HCT116 (cell line): ENCODE measurements around the gene WDR38. TPM values are rescaled to one million over a fixed set of nuclear protein-coding genes. Genes with fewer than 3 reads are reported as not detected.

Experiments
- ATAC-seq: fragments of 200-7000 bp; cut with Tn5 transposase; 2 replicates; pipeline ENCODE4 v1.9.1; 2020; ENCODE audit warnings: mild to moderate bottlenecking, moderate library complexity
- BruUV-seq: library from RNA; stranded (reverse); fragments of 400-500 nt; replicated peaks from 2 replicates; lab custom pipeline; 2021; lab: Mats Ljungman, UMichigan
- CTCF ChIA-PET: fragments of 300-600 bp; sonication (Branson Sonifier 250); formaldehyde crosslinking; loops from one replicate; lab custom pipeline; 2021; ENCODE audit warnings: antibody characterized with exemption; lab: Charles Lee
- POLR2A ChIA-PET: fragments of 300-600, 350-600 bp; sonication (Branson Sonifier 250); formaldehyde crosslinking; loops from one replicate; lab custom pipeline; 2021; ENCODE audit warnings: antibody characterized with exemption; lab: Charles Lee
- RAD21 ChIA-PET, 2 experiments: fragments of 300-600 bp; sonication (Branson Sonifier 250); formaldehyde crosslinking; loops; one replicate each; lab custom pipeline; 2023; ENCODE audit warnings: low total read pairs in 2 of 2; ENCODE audit not compliant: uncharacterized antibody in 2 of 2, unreplicated experiment in 2 of 2, low non-redundant PET in 1 of 2; lab: Charles Lee
- DNase-seq: peaks from one replicate; pipeline ENCODE4 v3.0.0-alpha.2; 2010; ENCODE audit warnings: low read depth, low spot score
- H2AFZ ChIP-seq: fragments of 200-600 bp; shearing (Covaris generic), sonication (generic); 2 replicates; pipeline ENCODE4 v1.6.1; 2017; ENCODE audit warnings: low read depth, mixed run types, mixed read lengths, antibody characterized with exemption, low read length; ENCODE audit not compliant: poor library complexity, severe bottlenecking
- H3K27ac ChIP-seq: 2 replicates; pipeline ENCODE4 v1.5.1; 2012; ENCODE audit warnings: low read depth, low read length
- H3K27me3 ChIP-seq: fragments of 200-600 bp; sonication (generic); 2 replicates; pipeline ENCODE4 v1.6.1; 2016; ENCODE audit warnings: mixed run types, low read length, mixed read lengths; ENCODE audit not compliant: insufficient read depth
- H3K36me3 ChIP-seq, 2 experiments: fragments of 200-500 bp in 1 of 2; fragments of 200-600 bp in 1 of 2; sonication (Bioruptor generic) in 1 of 2; sonication (generic) in 1 of 2; 2 replicates each; pipeline versions ENCODE4 v1.5.1 to v1.6.1; 2014 to 2016; ENCODE audit warnings: low read length in 2 of 2, inconsistent platforms in 1 of 2, mixed read lengths in 1 of 2, mixed run types in 1 of 2; ENCODE audit not compliant: insufficient read depth in 2 of 2, control insufficient read depth in 1 of 2
- H3K4me1 ChIP-seq, 2 experiments: fragments of 200-600 bp in 1 of 2; sonication (generic) in 1 of 2; 2 replicates each; pipeline versions ENCODE4 v1.5.1 to v1.6.1; 2012 to 2017; ENCODE audit warnings: low read length in 2 of 2, inconsistent platforms in 1 of 2, mild to moderate bottlenecking in 1 of 2, mixed read lengths in 1 of 2, mixed run types in 1 of 2, moderate library complexity in 1 of 2; ENCODE audit not compliant: insufficient read depth in 2 of 2, control insufficient read depth in 1 of 2
- H3K4me2 ChIP-seq: fragments of 200-600 bp; sonication (generic); 2 replicates; pipeline ENCODE4 v1.6.1; 2017; ENCODE audit warnings: mixed run types, low read length, mixed read lengths
- H3K4me3 ChIP-seq, 2 experiments: fragments of 200-600 bp in 1 of 2; sonication (generic) in 1 of 2; replicated peaks in 1 of 2; 2 replicates each; pipeline ENCODE4 v1.5.1; 2011 to 2016; ENCODE audit warnings: low read length in 2 of 2, control low read depth in 1 of 2, low read depth in 1 of 2, mild to moderate bottlenecking in 1 of 2, mixed read lengths in 1 of 2, mixed run types in 1 of 2
- H3K79me2 ChIP-seq: fragments of 200-600 bp; sonication (generic); 2 replicates; pipeline ENCODE4 v1.6.1; 2017; ENCODE audit warnings: mild to moderate bottlenecking, mixed run types, low read length, moderate library complexity, mixed read lengths; ENCODE audit not compliant: insufficient read depth
- H3K9ac ChIP-seq: fragments of 200-600 bp; sonication (generic); 2 replicates; pipeline ENCODE4 v1.6.1; 2016; ENCODE audit warnings: low read length, mixed read lengths
- H3K9me2 ChIP-seq: fragments of 200-600 bp; sonication (generic), shearing (Covaris generic); 2 replicates; pipeline ENCODE4 v1.6.1; 2017; ENCODE audit warnings: mixed run types, mild to moderate bottlenecking, moderate library complexity; ENCODE audit not compliant: insufficient read depth
- H3K9me3 ChIP-seq, 2 experiments: fragments of 200-500 bp in 1 of 2; fragments of 200-600 bp in 1 of 2; sonication (Bioruptor generic) in 1 of 2; sonication (generic) in 1 of 2; 2 replicates each; pipeline ENCODE4 v1.6.1; 2014 to 2017; ENCODE audit warnings: low read length in 2 of 2, mixed read lengths in 2 of 2, inconsistent platforms in 1 of 2, low read depth in 1 of 2, mild to moderate bottlenecking in 1 of 2, mixed run types in 1 of 2, moderate library complexity in 1 of 2; ENCODE audit not compliant: control insufficient read depth in 1 of 2, insufficient read depth in 1 of 2
- H4K20me1 ChIP-seq: fragments of 200-600 bp; sonication (generic), shearing (Covaris generic); 2 replicates; pipeline ENCODE4 v1.6.1; 2017; ENCODE audit warnings: mixed run types, mild to moderate bottlenecking, moderate library complexity; ENCODE audit not compliant: insufficient read depth
- CBX3 ChIP-seq: IDR thresholded peaks from 2 replicates; pipeline ENCODE4 v1.6.1; 2012; ENCODE audit warnings: low read depth
- EGR1 ChIP-seq: IDR thresholded peaks from 2 replicates; pipeline ENCODE4 v1.6.1; 2012; ENCODE audit warnings: low read depth
- ELF1 ChIP-seq: IDR thresholded peaks from 2 replicates; pipeline ENCODE4 v1.6.1; 2012; ENCODE audit warnings: low read depth, borderline replicate concordance
- EZH2 ChIP-seq: fragments of 200-600 bp; sonication (generic); IDR thresholded peaks from 2 replicates; pipeline ENCODE4 v1.6.1; 2017; ENCODE audit warnings: antibody characterized with exemption, mixed run types
- EZH2phosphoT487 ChIP-seq: fragments of 200-600 bp; IDR thresholded peaks from 2 replicates; pipeline ENCODE4 v1.6.1; 2018; ENCODE audit warnings: antibody characterized with exemption, borderline replicate concordance
- FOSL1 ChIP-seq: IDR thresholded peaks from 2 replicates; pipeline ENCODE4 v1.6.1; 2012; ENCODE audit warnings: low read depth
- JUND ChIP-seq: IDR thresholded peaks from 2 replicates; pipeline ENCODE4 v1.6.1; 2012
- RAD21 ChIP-seq: IDR thresholded peaks from 2 replicates; pipeline ENCODE4 v1.6.1; 2012; ENCODE audit warnings: low read depth, mild to moderate bottlenecking
- REST ChIP-seq: IDR thresholded peaks from 2 replicates; pipeline ENCODE4 v1.6.1; 2012; ENCODE audit warnings: low read depth
- SIN3A ChIP-seq: IDR thresholded peaks from 2 replicates; pipeline ENCODE4 v1.6.1; 2012; ENCODE audit warnings: low read depth
- SP1 ChIP-seq: IDR thresholded peaks from 2 replicates; pipeline ENCODE4 v1.6.1; 2012; ENCODE audit warnings: low read depth
- TCF7L2 ChIP-seq: IDR thresholded peaks from 2 replicates; pipeline ENCODE4 v1.7.0; 2011; ENCODE audit warnings: borderline replicate concordance, inconsistent platforms; ENCODE audit not compliant: insufficient read depth, insufficient read length; ENCODE audit errors: extremely low read depth
- ZBTB33 ChIP-seq: IDR thresholded peaks from 2 replicates; pipeline ENCODE4 v1.6.1; 2011; ENCODE audit warnings: mild to moderate bottlenecking, low read length, moderate library complexity; ENCODE audit not compliant: insufficient replicate concordance; ENCODE audit errors: extremely low read depth
- ZNF274 ChIP-seq: fragments of 200-500 bp; sonication (Bioruptor generic); IDR thresholded peaks from 2 replicates; pipeline ENCODE4 v1.6.1; 2014; ENCODE audit warnings: mild to moderate bottlenecking, low read depth, low read length, inconsistent platforms
- intact Hi-C: fragments of 100-400 bp; cut with micrococcal nuclease; formaldehyde crosslinking; loops from 2 replicates; pipeline ENCODE4 v1.10.0; 2022
- total RNA-seq: library from RNA; stranded (reverse); gene quantifications from one replicate; pipeline ENCODE4 v1.2.1, GENCODE V29; 2021; ENCODE audit not compliant: unreplicated experiment

Gene WDR38
- total RNA-seq, 1 experiment from 2014 or later, result not detected

DNA sequence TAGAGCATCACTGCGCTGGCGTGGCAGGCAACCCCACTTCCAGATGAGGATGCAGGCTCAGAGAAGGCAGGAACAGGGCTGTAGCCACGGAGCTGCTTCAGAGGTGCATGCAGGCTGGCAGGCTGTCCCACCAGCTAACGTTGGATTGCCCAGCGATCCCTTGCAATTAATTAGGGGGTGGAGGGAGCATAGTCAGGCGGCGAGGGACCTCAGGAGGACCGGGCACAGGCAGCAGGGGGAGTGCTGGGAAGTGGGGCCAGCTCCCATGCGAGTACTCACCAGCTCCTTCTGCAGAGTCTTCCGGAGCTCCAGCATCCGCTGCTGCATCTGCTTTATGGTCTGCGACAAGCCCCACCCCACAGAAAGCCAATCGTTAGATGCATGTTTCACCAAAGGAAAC lies 29.0 kb downstream of the WDR38 start:
- no peak for DNase-seq
- Histone ChIP-seq H2AFZ (no peak overlapping the region), H3K9me2 (no peaks in the 10 kb centered on the region), H3K4me2 (no peak overlapping the region), H3K4me1 (no peaks in the 10 kb centered on the region), H3K27me3 (no peaks in the 10 kb centered on the region), H3K9ac (no peak overlapping the region), H3K27ac (no peak overlapping the region), H3K79me2 (peaks cover 1% of the 10 kb centered on the region; the same call in 1 of the 2 replicates), H4K20me1 (peaks cover 4% of the 10 kb centered on the region), H3K36me3 (peaks cover 5 to 11% of the 10 kb centered on the region in 2 experiments; a peak in 3 of 4 replicates), H3K4me3 (no peak overlapping the region), H3K9me3 (no peaks in the 10 kb centered on the region)
- ChIA-PET CTCF (no interaction called here), POLR2A (no interaction called here), RAD21 (no interaction called here)
- ATAC-seq, result no peak
- no TSS peak for BruUV-seq
- intact Hi-C loops, result no loop called here
- TF ChIP-seq ZNF274 (no peak), FOSL1 (no peak), SIN3A (no peak), JUND (no peak), TCF7L2 (no peak), ELF1 (no peak), ZBTB33 (no peak), EZH2phosphoT487 (no peak), REST (no peak), SP1 (no peak), RAD21 (no peak), EGR1 (no peak), EZH2 (no peak), CBX3 (no peak)
